Lower lobe of right lung (tissue), 2 donors: Measurements from ENCODE around the gene PARM1. TPM values are rescaled to one million over a fixed set of nuclear protein-coding genes. Genes with fewer than 3 reads are reported as not detected.

ENCODE experiments used
- ATAC-seq, 2 donors: fragments of 200-7000 bp; cut with Tn5 transposase; one replicate each; pipeline ENCODE4 v1.9.1; 2020 to 2022; ENCODE audit warnings: mild to moderate bottlenecking in 2 of 2, moderate library complexity in 2 of 2
- DNase-seq: peaks from one replicate; pipeline ENCODE4 v3.0.0-alpha.2; 2020
- H3K27ac ChIP-seq: fragments of 200-600 bp; one replicate; pipeline ENCODE4 v1.8.0; 2022
- H3K27me3 ChIP-seq: fragments of 200-600 bp; one replicate; pipeline ENCODE4 v1.8.0; 2022; ENCODE audit warnings: low read depth
- H3K36me3 ChIP-seq: fragments of 200-600 bp; one replicate; pipeline ENCODE4 v1.8.0; 2022; ENCODE audit warnings: mild to moderate bottlenecking
- H3K4me1 ChIP-seq: fragments of 200-600 bp; one replicate; pipeline ENCODE4 v1.8.0; 2022
- H3K4me3 ChIP-seq: fragments of 200-600 bp; one replicate; pipeline ENCODE4 v1.8.0; 2022; ENCODE audit warnings: mild to moderate bottlenecking
- H3K9me3 ChIP-seq: fragments of 200-600 bp; one replicate; pipeline ENCODE4 v1.8.0; 2022
- CTCF ChIP-seq: fragments of 200-600 bp; IDR thresholded peaks from one replicate; pipeline ENCODE4 v1.8.0; 2022; ENCODE audit warnings: antibody characterized with exemption, mild to moderate bottlenecking
- intact Hi-C: fragments of 100-400 bp; cut with DNase I; formaldehyde crosslinking; loops from one replicate; pipeline ENCODE4 v1.11.0; 2022
- total RNA-seq: library from RNA; stranded (reverse); fragmentation: NEBNext Ultra II Directional; extraction: Animal tissue kit (Norgen Biotek cat#: 25700); gene quantifications from one replicate; pipeline ENCODE4 v1.2.1, GENCODE V29; 2021
- donor health status: DM: no; HTN: yes; CAD: no; lungs with severe emphysema.

The PARM1 gene
- total RNA-seq, 1 donor from 2014 or later, result 64.1 TPM

DNA sequence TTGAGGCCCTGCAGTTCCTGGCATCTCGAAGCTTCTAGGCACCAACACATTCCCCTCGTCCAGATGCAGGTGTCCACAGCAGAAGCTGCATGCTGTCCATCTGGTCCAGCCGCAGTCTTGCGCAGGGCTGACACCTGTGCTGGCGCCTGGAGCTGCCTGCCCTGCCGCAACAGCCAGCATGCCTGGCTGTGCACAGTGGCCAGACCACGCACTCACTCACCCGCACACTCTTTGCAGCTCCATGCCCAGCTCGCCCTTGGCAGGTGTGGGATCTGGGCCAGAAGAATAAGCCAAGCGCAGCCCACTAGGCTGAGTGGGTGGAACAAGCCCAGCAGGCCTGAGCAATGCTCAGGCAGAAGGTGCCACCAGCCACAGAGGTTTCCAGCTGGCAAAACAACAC, 125.6 kb downstream of the PARM1 start:
- Histone ChIP-seq H3K9me3 (no peaks in the 10 kb centered on the region), H3K27me3 (no peaks in the 10 kb centered on the region), H3K36me3 (no peaks in the 10 kb centered on the region), H3K27ac (no peak overlapping the region), H3K4me3 (no peak overlapping the region), H3K4me1 (no peaks in the 10 kb centered on the region)
- DNase-seq (no peak), ATAC-seq (no peak)
- no peak for TF ChIP-seq CTCF
- intact Hi-C loops, result no loop called here

- intact Hi-C loops, result no loop called here
- no peak for ATAC-seq
Measured at GRCh38 chr4:75063433-75063832, 130.5 kb downstream of the PARM1 start.

DNA sequence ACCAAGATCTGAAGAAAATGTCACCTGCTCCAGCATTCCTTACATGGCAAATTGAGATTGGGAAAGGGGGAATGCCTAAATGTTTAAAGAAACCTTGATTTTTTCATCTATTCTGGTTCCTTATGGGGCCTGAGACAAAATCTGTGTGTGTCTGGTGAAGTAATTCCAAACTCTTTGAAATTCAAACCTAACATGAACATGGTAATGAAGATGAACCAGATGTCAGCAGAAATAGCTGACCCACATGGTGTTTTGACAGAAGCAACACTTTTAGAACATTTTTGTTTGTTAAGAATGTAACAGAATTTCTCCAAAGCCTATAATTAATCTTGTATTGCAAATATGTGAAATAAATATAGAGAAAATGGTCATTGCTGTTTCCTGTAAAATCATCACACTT, 133.0 kb downstream of the PARM1 start:
- Histone ChIP-seq H3K27ac (no peak overlapping the region), H3K36me3 (no peaks in the 10 kb centered on the region), H3K9me3 (no peaks in the 10 kb centered on the region), H3K27me3 (no peaks in the 10 kb centered on the region), H3K4me3 (no peak overlapping the region), H3K4me1 (no peaks in the 10 kb centered on the region)
- ATAC-seq, result no peak
- intact Hi-C loops, result no loop called here
- DNase-seq, result no peak
- TF ChIP-seq CTCF, result no peak

More at GRCh38 chr4:75063433-75063832, 130.5 kb downstream of the PARM1 start:
- no peaks in the 10 kb centered on the region for H3K27me3 ChIP-seq
- no peaks in the 10 kb centered on the region for H3K36me3 ChIP-seq
- H3K9me3 ChIP-seq, result no peaks in the 10 kb centered on the region
- H3K4me1 ChIP-seq, result no peaks in the 10 kb centered on the region
- TF ChIP-seq CTCF, result no peak
- no peak for DNase-seq
- no peak overlapping the region for H3K4me3 ChIP-seq
- H3K27ac ChIP-seq, result no peak overlapping the region

DNA sequence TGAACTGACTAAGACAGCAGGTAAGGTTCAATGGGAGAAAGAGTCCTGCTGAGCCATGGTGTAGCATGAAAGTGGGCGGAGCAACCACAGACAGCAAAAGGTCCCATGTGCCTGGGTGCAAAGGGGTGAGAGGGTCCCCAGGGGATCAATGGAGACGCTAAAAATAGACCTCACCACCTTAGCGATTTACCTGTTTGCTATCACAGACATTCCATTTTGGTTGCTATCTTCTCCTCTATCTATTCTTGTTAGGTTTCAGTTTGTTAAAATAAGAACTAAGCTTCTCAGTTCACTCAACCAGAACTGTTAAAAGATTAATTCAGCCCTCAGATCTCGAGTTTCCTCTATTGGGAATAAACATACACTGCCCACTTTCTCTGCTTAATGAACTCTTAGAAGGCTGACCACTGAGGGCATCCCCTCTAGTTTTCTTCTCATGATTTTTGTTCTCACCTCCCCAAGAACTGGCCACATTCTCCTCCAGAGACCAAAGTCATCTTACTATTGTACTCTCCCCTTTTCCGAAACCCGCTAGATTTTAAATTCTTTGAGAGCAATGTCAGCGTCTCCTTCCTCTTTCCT, 136.7 kb downstream of the PARM1 start:
- Histone ChIP-seq H3K27ac (no peak overlapping the region), H3K27me3 (no peaks in the 10 kb centered on the region), H3K36me3 (no peaks in the 10 kb centered on the region), H3K9me3 (no peaks in the 10 kb centered on the region), H3K4me3 (no peak overlapping the region), H3K4me1 (no peaks in the 10 kb centered on the region)
- DNase-seq (no peak), ATAC-seq (no peak)
- no peak for TF ChIP-seq CTCF
- intact Hi-C loops, result no loop called here

GRCh38 chr4:75071317-75071716, 138.4 kb downstream of the PARM1 start:
- H3K4me1 ChIP-seq, result no peaks in the 10 kb centered on the region
- H3K4me3 ChIP-seq, result no peak overlapping the region
- intact Hi-C loops, result no loop called here
- H3K36me3 ChIP-seq, result no peaks in the 10 kb centered on the region
- DNase-seq, result no peak
- H3K27me3 ChIP-seq, result no peaks in the 10 kb centered on the region
- no peak for TF ChIP-seq CTCF
- ATAC-seq, result no peak
- no peaks in the 10 kb centered on the region for H3K9me3 ChIP-seq
- H3K27ac ChIP-seq, result no peak overlapping the region

DNA sequence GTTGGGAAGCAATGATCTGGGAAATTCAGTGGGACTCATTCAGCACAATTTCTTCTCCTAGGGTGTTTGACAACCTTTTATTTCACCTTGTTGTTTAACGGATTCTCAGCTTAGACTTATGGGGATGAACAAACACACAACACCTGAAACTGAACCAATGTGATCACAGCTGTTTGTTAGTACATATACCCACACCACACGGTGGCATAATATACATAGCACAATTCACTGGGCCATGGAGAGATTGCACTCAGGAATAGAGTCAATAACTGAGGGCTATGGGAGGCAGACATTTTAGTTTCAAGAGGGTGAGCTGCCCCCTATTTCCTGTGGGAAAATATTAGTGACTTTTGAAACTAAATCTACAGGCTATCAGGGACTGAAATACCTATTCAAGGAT, 148.0 kb downstream of the PARM1 start:
- TF ChIP-seq CTCF, result no peak
- intact Hi-C loops, result no loop called here
- Histone ChIP-seq H3K9me3 (no peaks in the 10 kb centered on the region), H3K27me3 (no peaks in the 10 kb centered on the region), H3K27ac (no peak overlapping the region), H3K4me1 (no peaks in the 10 kb centered on the region), H3K4me3 (no peak overlapping the region), H3K36me3 (no peaks in the 10 kb centered on the region)
- no peak for DNase-seq
- ATAC-seq, result no peak
